HL-60/S4 treated with phorbol 12-myristate 13-acetate at 8.2 ng/mL for 4 days and 3 days (cell line): ENCODE data around the gene TAF1A.

ENCODE experiments used
- in situ Hi-C: fragments of 300-500 bp; cut with MboI; formaldehyde crosslinking; loops from 2 replicates; pipeline ENCODE4 v1.15.0; 2022; ENCODE audit warnings: low sequenced_read_pairs

Gene TAF1A

DNA sequence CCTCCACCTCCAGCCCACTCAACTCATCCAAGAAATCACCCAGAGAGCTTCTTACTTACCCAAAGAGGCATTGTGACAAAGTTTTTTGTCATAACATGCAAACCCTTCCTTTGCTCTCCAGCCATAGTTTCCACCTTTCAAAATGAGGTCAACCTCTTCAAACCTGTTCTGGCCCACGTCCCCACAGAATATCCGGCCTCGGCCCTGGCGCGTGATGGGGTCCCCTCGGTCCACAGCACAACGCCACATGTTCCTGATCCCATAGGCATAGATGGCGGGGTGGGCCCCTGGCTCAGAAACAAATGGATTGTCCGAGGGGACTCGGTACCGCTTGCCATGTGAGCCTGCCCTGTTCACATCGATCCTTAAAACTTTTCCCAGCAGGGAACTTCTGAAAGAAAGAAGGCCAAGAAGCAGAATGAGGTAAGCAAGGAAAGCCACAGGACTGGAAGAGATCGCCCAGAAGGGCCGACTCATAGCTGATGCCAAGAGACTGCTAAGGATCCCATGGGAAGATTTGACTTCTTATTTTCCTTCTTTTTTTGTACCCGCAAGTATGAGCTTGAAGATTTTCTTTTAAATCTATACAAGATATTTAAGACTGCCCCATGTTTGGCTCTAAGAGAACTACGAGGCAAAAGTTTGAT lies 49.7 kb downstream of the TAF1A start:
- in situ Hi-C loops, result no loop called here

DNA sequence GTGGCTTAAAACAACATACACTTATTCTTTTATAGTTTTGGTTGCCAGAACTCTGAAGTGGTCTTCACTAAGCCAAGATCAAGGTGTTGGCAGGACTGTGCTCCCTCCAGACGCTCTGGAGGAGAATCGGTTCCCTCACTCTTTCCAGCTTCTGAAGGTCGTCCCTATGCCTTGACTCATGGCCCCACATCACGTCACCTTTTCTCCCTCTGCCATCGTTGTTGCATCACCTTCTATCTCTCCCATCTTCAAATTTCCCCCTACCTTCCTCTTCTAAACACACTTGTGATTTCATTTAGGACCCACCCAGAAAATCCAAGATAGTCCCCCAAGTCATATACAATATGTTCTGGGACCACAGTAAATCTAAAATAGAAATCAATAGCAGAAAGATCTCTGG lies 54.3 kb downstream of the TAF1A start:
- in situ Hi-C loops, result no loop called here

DNA sequence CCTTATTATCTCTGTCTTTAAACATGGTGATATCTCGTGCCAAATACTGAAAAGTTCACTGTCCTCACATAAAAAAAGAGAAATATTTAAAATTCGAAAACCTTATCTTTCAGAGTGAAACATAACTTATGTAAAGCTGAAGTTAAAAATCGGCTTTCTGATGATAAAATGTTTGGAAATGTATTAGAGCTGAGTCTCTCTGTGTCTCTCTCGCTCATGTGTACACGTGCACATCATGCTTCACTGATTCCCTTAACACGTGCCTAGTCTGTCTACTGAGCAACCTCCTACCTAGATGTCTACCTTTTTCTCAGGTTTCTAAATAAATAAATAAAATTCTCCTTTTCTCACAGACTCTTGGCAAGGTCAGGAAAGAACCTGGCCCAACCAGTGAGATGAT lies 58.9 kb downstream of the TAF1A start:
- in situ Hi-C loops, result no loop called here

DNA sequence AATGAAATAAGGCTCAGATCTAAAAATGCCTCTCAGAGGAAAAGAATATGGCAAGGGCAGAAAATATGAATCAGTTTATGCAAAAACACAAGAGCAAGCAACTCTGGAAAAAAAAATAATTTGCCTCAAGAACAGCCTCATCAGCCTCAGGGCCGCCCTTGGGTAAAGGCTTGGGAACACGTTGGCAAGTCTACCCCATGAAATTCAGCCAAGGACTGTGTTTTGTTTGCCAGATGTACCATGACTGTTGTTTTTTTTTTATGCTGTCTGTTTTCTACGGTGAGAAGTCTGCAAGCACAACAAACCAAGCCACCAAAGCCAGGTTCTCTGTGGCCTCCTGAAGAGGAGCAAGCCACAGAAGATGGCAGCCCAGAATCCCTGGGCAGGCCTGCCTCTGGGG lies 59.8 kb downstream of the TAF1A start:
- in situ Hi-C loops, result no loop called here

DNA sequence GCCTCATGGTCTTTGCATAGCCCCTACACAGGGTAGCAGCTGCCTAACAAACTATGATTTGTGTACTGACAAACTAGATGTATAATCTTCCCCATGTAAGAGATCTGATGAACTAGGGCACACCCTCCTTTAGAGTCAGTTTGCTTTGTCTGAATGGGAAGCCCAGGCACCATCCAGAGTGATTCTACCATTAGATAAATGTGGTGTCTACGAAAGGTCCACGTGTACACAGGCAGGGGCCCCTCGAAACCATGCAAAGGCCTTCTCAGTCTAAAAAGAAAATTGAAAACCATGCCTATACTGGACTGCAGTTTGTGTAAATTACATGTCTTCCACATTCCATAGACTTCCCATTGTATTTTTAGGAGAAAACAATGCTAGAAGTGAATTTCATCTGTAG lies 60.6 kb downstream of the TAF1A start:
- in situ Hi-C loops, result no loop called here

DNA sequence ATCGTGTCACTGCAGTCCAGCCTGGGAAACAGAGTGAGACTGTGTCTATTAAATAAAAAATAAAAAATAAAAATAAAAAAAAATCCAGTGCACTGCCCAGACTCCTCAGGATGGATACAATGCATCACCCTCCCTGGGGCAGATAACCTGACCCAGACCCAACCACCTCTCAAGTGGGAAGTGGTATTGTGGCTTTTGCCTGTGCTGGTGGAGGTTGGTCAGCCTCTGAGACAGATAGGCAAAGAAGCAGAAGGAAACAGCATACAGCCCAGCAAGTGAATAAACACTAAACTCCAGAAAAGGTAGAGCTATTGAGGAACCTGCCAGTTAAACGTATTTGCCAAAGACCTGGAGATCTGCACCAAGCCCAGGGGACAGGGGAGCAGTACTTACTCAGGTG lies 63.8 kb downstream of the TAF1A start:
- in situ Hi-C loops, result no loop called here

DNA sequence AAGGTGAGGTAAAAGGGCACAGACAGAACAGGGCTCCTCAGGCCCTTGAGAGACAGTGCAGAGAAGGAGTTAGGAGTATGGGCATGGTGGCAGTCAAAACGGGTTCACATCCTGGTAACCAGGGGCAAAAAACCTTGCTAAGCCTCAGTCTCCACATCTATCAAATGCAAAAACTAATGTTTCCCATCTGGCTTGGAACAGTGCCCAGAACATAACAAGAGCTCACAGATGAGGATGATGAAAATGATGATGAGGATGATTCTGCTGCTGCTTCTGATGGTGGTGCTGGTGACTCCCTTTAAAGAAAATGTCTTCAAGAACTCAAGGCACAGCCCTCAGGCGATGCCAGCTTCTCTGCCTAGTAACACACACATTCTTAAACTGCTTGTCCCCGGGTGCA lies 65.9 kb downstream of the TAF1A start:
- in situ Hi-C loops, result no loop called here

DNA sequence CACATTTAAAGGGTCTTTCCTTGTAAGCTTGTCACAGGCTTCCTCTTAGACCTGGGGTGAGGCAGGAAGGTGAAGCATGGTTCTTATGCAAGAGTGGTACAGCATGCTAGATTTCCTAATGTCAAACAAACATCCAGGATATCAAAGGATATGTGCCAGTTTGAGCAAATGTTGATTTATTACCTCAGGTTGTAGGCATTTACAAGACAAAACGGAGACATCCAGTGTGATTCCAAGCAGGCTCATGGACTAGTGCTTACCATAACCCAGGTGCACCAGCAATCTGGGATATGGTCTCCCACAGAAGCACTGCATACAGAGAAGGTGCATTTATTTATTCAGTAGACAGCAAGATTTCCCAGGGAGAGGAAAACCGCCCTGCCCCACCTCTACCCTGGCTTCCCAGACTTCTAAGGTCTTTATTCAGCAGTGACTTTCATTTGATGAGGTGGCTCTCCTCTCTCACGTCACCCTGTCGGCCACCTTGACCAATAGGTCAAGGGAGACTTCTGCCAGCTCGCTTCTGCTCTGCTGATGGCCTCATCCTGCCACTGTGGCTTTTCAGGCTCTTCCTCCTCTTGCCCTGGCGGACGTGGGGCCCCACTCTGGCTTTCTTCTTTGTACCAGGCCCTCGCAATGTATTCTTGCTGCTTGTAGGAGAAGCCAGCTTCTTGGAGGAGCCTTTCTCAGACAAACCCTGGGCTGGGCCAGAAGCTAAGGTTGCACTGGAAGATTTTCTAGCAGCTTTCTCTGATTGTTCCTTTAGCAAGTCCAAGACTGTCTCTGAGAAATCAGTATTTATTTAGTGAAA lies 67.4 kb downstream of the TAF1A start:
- in situ Hi-C loops, result no loop called here

DNA sequence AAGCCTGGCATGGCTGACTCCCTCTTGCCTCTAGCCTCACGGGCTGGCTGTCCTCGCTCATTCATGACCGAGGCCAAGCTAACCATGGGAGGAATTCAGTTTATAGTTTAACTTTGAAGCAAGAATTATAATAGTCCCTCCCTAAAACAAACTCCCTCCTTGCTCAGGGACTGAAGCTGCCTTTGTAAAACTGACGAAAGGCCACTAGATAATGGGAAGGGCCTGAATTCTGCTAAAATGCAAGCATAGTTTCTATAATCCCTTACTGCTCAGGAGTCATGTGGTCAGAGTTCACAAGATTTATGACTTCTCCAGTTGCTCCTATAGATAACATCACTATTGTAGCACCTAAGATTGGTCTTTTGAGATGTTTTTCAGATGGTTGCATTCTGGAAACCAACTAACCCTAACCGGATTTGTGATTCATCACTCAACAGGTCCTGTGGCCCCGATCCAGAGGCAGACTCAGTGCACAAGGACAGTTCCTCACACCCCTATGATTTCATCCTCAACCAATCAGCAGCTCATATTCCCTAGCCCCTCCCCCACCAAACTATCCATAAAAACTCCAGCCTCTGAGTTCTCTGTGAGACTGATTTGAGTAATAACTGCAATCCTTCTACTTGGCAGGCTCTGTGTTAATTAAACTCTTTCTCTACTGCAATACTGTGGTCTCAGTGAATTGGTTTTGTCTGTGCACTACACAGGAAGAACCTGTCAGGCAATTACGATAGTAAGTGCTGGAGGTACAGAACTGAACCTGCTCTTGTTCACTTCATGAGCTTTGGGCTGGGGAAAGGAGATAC lies 68.2 kb downstream of the TAF1A start:
- in situ Hi-C loops, result no loop called here
